Esophagus squamous epithelium (tissue), 5 donors: ENCODE measurements around the gene SLC51A. TPM values are rescaled to one million over a fixed set of nuclear protein-coding genes. Genes with fewer than 3 reads are reported as not detected.

ENCODE experiments used
- DNase-seq: peaks from one replicate; lab custom pipeline; 2025; lab: John Stamatoyannopoulos, UW
- H3K27ac ChIP-seq, 4 donors: fragments of 200-600 bp; sonication (generic); one replicate each; pipeline ENCODE4 v1.5.1; 2016 to 2019; ENCODE audit warnings: mild to moderate bottlenecking in 1 of 4
- H3K27me3 ChIP-seq, 4 donors: fragments of 200-600 bp; sonication (generic); 1 replicate in 3 of 4; 2 replicates in 1 of 4; pipeline versions ENCODE4 v1.5.1 to v1.6.0; 2017 to 2021; ENCODE audit warnings: antibody characterized with exemption in 1 of 4
- H3K36me3 ChIP-seq, 3 donors: fragments of 200-600 bp; sonication (generic); one replicate each; pipeline ENCODE4 v1.5.1; 2016 to 2019
- H3K4me1 ChIP-seq, 3 donors: fragments of 200-600 bp; sonication (generic); one replicate each; pipeline ENCODE4 v1.5.1; 2017 to 2019
- H3K4me3 ChIP-seq, 4 donors: fragments of 200-600 bp; sonication (generic); 1 replicate in 3 of 4; 2 replicates in 1 of 4; pipeline ENCODE4 v1.5.1; 2016 to 2019; ENCODE audit warnings: mild to moderate bottlenecking in 2 of 4, moderate library complexity in 1 of 4
- H3K9me3 ChIP-seq, 3 donors: fragments of 200-600 bp; sonication (generic); one replicate each; pipeline ENCODE4 v1.5.1; 2016 to 2019
- CTCF ChIP-seq, 6 experiments: fragments of 450-650 bp in 4 of 6; fragments of 200-600 bp in 2 of 6; sonication (generic) in 2 of 6; IDR thresholded peaks; one replicate each; pipeline ENCODE4 v1.5.1; 2016 to 2019; ENCODE audit warnings: antibody characterized with exemption in 6 of 6, mild to moderate bottlenecking in 4 of 6, moderate library complexity in 4 of 6
- POLR2A ChIP-seq, 4 donors: fragments of 450-650 bp; IDR thresholded peaks; one replicate each; pipeline ENCODE4 v1.6.1; 2017; ENCODE audit warnings: antibody characterized with exemption in 4 of 4, mild to moderate bottlenecking in 4 of 4, moderate library complexity in 3 of 4
- WGBS, 2 donors: methylation state at CpG; one replicate each; pipeline ENCODE4 v1.1.5; 2018; 5-methylcytosine and 5-hydroxymethylcytosine counted together
- intact Hi-C: fragments of 100-400 bp; cut with DNase I; formaldehyde crosslinking; loops from one replicate; pipeline ENCODE4 v1.15.0; 2022
- total RNA-seq, 4 donors: library from RNA; depleted of rRNA; stranded (reverse); fragments of >200 nt; gene quantifications; one replicate each; pipeline ENCODE4 v1.1.0, GENCODE V29; 2016
- donor health status: DM: yes; HTN: yes; CAD: no.

The SLC51A gene
- total RNA-seq, 4 donors from 2014 or later = 1.1 TPM; not detected in 3

GRCh38 chr3:196192524-196193051 is 23.7 kb upstream of the SLC51A start:
- Histone ChIP-seq H3K9me3 (no peaks in the 10 kb centered on the region), H3K36me3 (no peaks in the 10 kb centered on the region), H3K27ac (peak overlapping the region; percentile 53 to 83 (median 79)), H3K4me3 (no peak overlapping the region), H3K4me1 (peaks cover 10 to 60% (median 21%) of the 10 kb centered on the region in 3 donors), H3K27me3 (no peaks in the 10 kb centered on the region)
- intact Hi-C loops = no loop called here
- no peak for DNase-seq
- 28 to 30% methylated on average over 9 to 13 of the region's 14 CpGs for WGBS, 2 donors
- TF ChIP-seq CTCF (IDR thresholded peaks at IDR 0.05) (no peak), POLR2A (IDR thresholded peaks at IDR 0.05) (no peak)

- H3K27ac ChIP-seq = peak overlapping the region; percentile 53 to 83 (median 79)
- no peaks in the 10 kb centered on the region for H3K9me3 ChIP-seq
- no peaks in the 10 kb centered on the region for H3K27me3 ChIP-seq
- no peak for DNase-seq
- 55 to 67% methylated on average over 12 to 15 of the region's 15 CpGs for WGBS, 2 donors
- no peak overlapping the region for H3K4me3 ChIP-seq
- H3K36me3 ChIP-seq = no peaks in the 10 kb centered on the region
- TF ChIP-seq CTCF (IDR thresholded peaks at IDR 0.05) = no peak
- no peak for TF ChIP-seq POLR2A (IDR thresholded peaks at IDR 0.05)
- peaks cover 10 to 56% (median 21%) of the 10 kb centered on the region in 3 donors for H3K4me1 ChIP-seq
- intact Hi-C loops = no loop called here
Measured at GRCh38 chr3:196193133-196193735, 23.1 kb upstream of the SLC51A start.

- H3K4me1 ChIP-seq = peaks cover 10 to 49% (median 18%) of the 10 kb centered on the region in 3 donors
- H3K36me3 ChIP-seq = no peaks in the 10 kb centered on the region
- intact Hi-C loops = no loop called here
- H3K27me3 ChIP-seq = no peaks in the 10 kb centered on the region
- TF ChIP-seq CTCF (IDR thresholded peaks at IDR 0.05) (no peak), POLR2A (IDR thresholded peaks at IDR 0.05) (no peak)
- H3K4me3 ChIP-seq = no peak overlapping the region
- H3K27ac ChIP-seq = peak overlapping the region in 2 of 4 donors; percentile 47 to 82
- no peak for DNase-seq
- no peaks in the 10 kb centered on the region for H3K9me3 ChIP-seq
- 75% methylated on average over 2 of the region's 13 CpGs; no CpG with 5 or more reads in 1 of the 2 donors for WGBS, 2 donors
Measured at GRCh38 chr3:196193736-196194541, 22.4 kb upstream of the SLC51A start.

- Histone ChIP-seq H3K27ac (no peak overlapping the region), H3K36me3 (no peaks in the 10 kb centered on the region), H3K4me1 (peaks cover 10 to 43% (median 16%) of the 10 kb centered on the region in 3 donors), H3K27me3 (no peaks in the 10 kb centered on the region), H3K9me3 (no peaks in the 10 kb centered on the region), H3K4me3 (no peak overlapping the region)
- WGBS, 2 donors = 85 to 91% methylated on average over 3 to 4 of the region's 5 CpGs
- intact Hi-C loops = no loop called here
- DNase-seq = no peak
- no peak for TF ChIP-seq CTCF (IDR thresholded peaks at IDR 0.05)
- no peak for TF ChIP-seq POLR2A (IDR thresholded peaks at IDR 0.05)
Measured at GRCh38 chr3:196194542-196194915, 21.8 kb upstream of the SLC51A start.
